ENCODE measurements around the gene MMP14. TPM values are rescaled to one million over a fixed set of nuclear protein-coding genes. Genes with fewer than 3 reads are reported as not detected.
A peak's percentile ranks its signal among the peaks of the same experiment; 100 is the strongest.

The MMP14 gene
- total and polyA plus RNA-seq, 9 of the 15 experiments (the other 6 are each of a cell fraction or from before 2014, with no cell fraction given): 0.36 to 5.8 (median 1.3) TPM; not detected in 2

DNA sequence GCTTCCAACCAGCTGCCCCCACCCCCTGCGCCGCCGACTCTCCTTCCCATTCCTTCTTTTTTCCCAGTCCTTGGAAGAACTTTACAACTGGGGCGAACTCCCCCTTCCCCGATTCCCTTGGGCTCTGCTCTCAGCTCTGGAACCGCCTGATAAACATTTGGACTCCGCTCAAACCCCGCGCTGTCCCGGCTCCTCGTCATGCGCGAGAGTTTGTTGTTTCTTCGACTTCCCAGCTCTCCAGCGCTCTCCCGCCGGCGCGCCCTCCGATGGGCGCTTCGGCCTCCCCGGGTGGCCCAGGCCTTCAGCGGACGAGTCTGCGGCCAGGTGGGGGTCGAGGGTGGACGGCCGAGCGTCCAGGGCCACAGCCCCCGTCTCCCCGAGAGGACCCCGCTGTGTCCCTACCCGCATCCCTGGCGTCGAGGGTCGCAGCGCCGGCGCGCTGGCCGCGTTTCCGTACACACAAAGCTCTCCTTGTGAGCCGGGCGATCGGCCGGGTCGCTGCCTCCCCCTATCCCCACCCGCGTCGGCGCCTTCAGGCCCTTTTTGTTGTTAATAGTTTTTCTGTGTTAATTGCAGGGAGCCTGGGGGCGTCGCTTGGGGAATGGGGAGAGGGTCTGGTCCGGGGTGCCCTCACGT is 847 bp downstream of the MMP14 start (continued):
- TF ChIP-seq NCOA6 (IDR thresholded peaks at IDR 0.05) (no peak), RBFOX2 (IDR thresholded peaks at IDR 0.05; ENCODE audit: low read depth, low read length) (peak; percentile 34; the same call in 1 of the 2 replicates), ZNF133 (CRISPR knock-in tag; IDR thresholded peaks at IDR 0.05) (no peak), HDAC1 (IDR thresholded peaks at IDR 0.05) (no peak)

DNA sequence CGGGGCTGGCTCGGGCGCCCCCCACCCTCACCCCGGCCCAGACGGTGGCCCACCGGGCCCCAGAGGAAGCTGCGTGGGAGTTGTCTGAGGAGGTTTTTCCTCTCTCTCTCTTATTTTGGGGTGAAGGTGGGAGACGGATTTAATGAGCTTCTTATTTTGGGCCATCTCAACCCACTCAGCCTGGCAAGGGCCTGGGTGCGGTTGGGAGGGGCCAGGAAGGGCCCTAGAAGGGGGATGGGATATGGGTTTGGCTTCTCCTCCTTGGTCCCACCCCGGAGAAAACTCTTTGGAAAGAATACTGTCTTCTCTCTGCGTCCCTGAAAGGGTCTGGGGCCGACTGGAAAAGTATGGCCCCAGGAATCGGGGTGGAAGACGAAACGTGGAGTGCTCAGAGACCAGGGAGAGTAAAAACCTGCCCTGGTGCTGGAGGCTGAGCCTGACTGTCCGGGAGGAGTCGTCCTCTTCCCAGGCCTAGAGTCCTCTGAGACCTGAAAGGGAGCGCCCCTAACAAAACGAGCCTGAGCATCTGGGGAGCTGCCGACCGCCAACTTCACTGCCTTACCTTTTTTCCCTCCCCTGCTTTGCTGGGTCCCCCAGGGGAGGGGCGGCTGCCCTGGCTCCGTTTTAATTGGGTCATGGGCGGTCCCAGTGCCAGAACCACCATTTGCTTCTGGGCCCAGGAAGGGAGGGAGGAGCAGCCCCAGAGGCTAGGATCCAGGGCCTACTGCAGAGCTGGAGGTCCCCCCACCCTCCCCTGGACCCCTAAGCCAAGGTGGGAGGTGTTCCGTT is 1.6 kb downstream of the MMP14 start:
- in situ Hi-C loops (cut with MboI): no loop called here
- H3K27ac ChIP-seq (ENCODE audit: extremely low read depth, low read depth, low read length): no peak overlapping the region
- no peak overlapping the region for H3K4me3 ChIP-seq
- TF ChIP-seq RBFOX2 (IDR thresholded peaks at IDR 0.05; ENCODE audit: low read depth, low read length) (no peak), STAG1 (CRISPR knock-in tag; IDR thresholded peaks at IDR 0.05; ENCODE audit: borderline replicate concordance) (no peak), POLR2G (IDR thresholded peaks at IDR 0.05; ENCODE audit: low read depth, low read length) (peak; percentile 25; the same call in 1 of the 2 replicates)
- H3K36me3 ChIP-seq (ENCODE audit: control insufficient read depth, insufficient read depth, low read length): peaks cover 28% of the 10 kb centered on the region; the same call in 2 of the 3 replicates
- CTCF ChIA-PET (ENCODE audit: low intra/inter-chr PET ratio): no interaction called here
- no peak overlapping the region for H2AFZ ChIP-seq (ENCODE audit: low read depth, low read length)
- no peaks in the 10 kb centered on the region for H3K79me2 ChIP-seq (ENCODE audit: control insufficient read depth, insufficient read depth, low read length)
- intact Hi-C loops (cut with micrococcal nuclease): no loop called here
- ATAC-seq (no peak), FAIRE-seq (no peak), DNase-seq (ENCODE audit: extremely low read depth in 1 of 4, low spot score in 3 of 4) (no peak)
- BruUV-seq (replicated peaks): no TSS peak
- H3K4me2 ChIP-seq (ENCODE audit: insufficient read depth, low read length): no peak overlapping the region
- no peaks in the 10 kb centered on the region for H3K9me3 ChIP-seq (replicated peaks; ENCODE audit: control insufficient read depth, insufficient read depth, low read depth, low read length)
- H3K9ac ChIP-seq (ENCODE audit: insufficient read depth in 1 of 2, low read depth in 2 of 2, low read length in 2 of 2): peak overlapping the region in 1 of 2 experiments; percentile 31; a peak in 1 of 4 replicates
- no peaks in the 10 kb centered on the region for H3K9me1 ChIP-seq (ENCODE audit: control insufficient read depth, insufficient read depth, low read length)
- POLR2A ChIA-PET: interaction anchor here (0.8 to 1.5 kb wide), 6 partner anchors 8 to 41 kb away, joined by 3 to 10 read pairs (median 4); partner anchors contain the start of genes LRP10 and MRPL52
- WGBS (ENCODE audit: insufficient coverage, low coverage, missing lambda C conversion rate): 80% methylated on average over 19 of the region's 25 CpGs
- no peaks in the 10 kb centered on the region for H3K27me3 ChIP-seq (ENCODE audit: control insufficient read depth in 2 of 2, insufficient read depth in 2 of 2, low read length in 2 of 2)
- no peaks in the 10 kb centered on the region for H4K20me1 ChIP-seq (replicated peaks; ENCODE audit: control insufficient read depth, insufficient read depth, low read length)
- H3K4me1 ChIP-seq (replicated peaks in 1 of 2; ENCODE audit: control insufficient read depth in 2 of 2, insufficient read depth in 2 of 2, low read length in 2 of 2): peaks cover 0 to 14% of the 10 kb centered on the region in 2 experiments; a peak in 1 of 5 replicates

Data from K562 (cell line).